Activated CD4-positive, alpha-beta memory T cell treated with anti-CD3 and anti-CD28 coated beads for 36 hours (primary cell): Measurements from ENCODE around the gene CALHM4. TPM values are rescaled to one million over a fixed set of nuclear protein-coding genes. Genes with fewer than 3 reads are reported as not detected.

ENCODE experiments used
- CTCF ChIA-PET: fragments of 350-600 bp; sonication (Branson Sonifier 250); formaldehyde crosslinking; loops from one replicate; lab custom pipeline; 2021; ENCODE audit warnings: antibody characterized with exemption, inconsistent platforms; lab: Charles Lee
- POLR2A ChIA-PET: fragments of 350-600 bp; sonication (Branson Sonifier 250); formaldehyde crosslinking; loops from one replicate; lab custom pipeline; 2021; ENCODE audit warnings: antibody characterized with exemption; lab: Charles Lee
- DNase-seq: peaks from one replicate; pipeline ENCODE4 v3.0.0-alpha.2; 2020
- H3K27ac Mint-ChIP-seq: one replicate; pipeline ENCODE4 v1.8.0; 2021; ENCODE audit warnings: mixed read lengths
- H3K27me3 Mint-ChIP-seq: one replicate; pipeline ENCODE4 v1.8.0; 2021; ENCODE audit warnings: mixed read lengths
- H3K36me3 Mint-ChIP-seq: one replicate; pipeline ENCODE4 v1.8.0; 2021; ENCODE audit warnings: mixed read lengths
- H3K4me1 Mint-ChIP-seq: one replicate; pipeline ENCODE4 v1.8.0; 2021; ENCODE audit warnings: low read depth, mixed read lengths
- H3K4me3 Mint-ChIP-seq: one replicate; pipeline ENCODE4 v1.8.0; 2021; ENCODE audit warnings: mild to moderate bottlenecking, mixed read lengths
- H3K9me3 Mint-ChIP-seq: one replicate; pipeline ENCODE4 v1.8.0; 2021; ENCODE audit warnings: mixed read lengths
- intact Hi-C: fragments of 100-400 bp; cut with micrococcal nuclease; formaldehyde crosslinking; loops from one replicate; pipeline ENCODE4 v1.15.1; 2023
- total RNA-seq, 2 experiments: library from RNA; stranded (reverse); gene quantifications; one replicate each; pipeline ENCODE4 v1.2.3, GENCODE V29; 2021

Gene CALHM4
- total RNA-seq, 2 experiments from 2014 or later, result not detected

GRCh38 chr6:116524236-116524635 lies 29.3 kb upstream of the CALHM4 start:
- no peak overlapping the region for H3K4me3 Mint-ChIP-seq
- H3K36me3 Mint-ChIP-seq, result no peaks in the 10 kb centered on the region
- ChIA-PET CTCF (no interaction called here), POLR2A (no interaction called here)
- H3K27ac Mint-ChIP-seq, result no peak overlapping the region
- no peaks in the 10 kb centered on the region for H3K9me3 Mint-ChIP-seq
- intact Hi-C loops, result no loop called here
- H3K27me3 Mint-ChIP-seq, result peaks cover 1% of the 10 kb centered on the region
- no peak for DNase-seq
- H3K4me1 Mint-ChIP-seq, result no peaks in the 10 kb centered on the region

GRCh38 chr6:116528133-116528532 lies 25.4 kb upstream of the CALHM4 start:
- Mint-ChIP-seq H3K4me3 (no peak overlapping the region), H3K4me1 (no peaks in the 10 kb centered on the region), H3K27ac (no peak overlapping the region), H3K9me3 (no peaks in the 10 kb centered on the region), H3K36me3 (no peaks in the 10 kb centered on the region), H3K27me3 (peaks cover 10% of the 10 kb centered on the region)
- POLR2A ChIA-PET, result no interaction called here
- intact Hi-C loops, result no loop called here
- CTCF ChIA-PET, result no interaction called here
- DNase-seq, result no peak

- H3K4me3 Mint-ChIP-seq, result no peak overlapping the region
- POLR2A ChIA-PET, result no interaction called here
- H3K4me1 Mint-ChIP-seq, result no peaks in the 10 kb centered on the region
- H3K9me3 Mint-ChIP-seq, result no peaks in the 10 kb centered on the region
- CTCF ChIA-PET, result interaction anchor here (1.4 kb wide), 1 partner anchor 241 kb away, joined by 14 read pairs; no protein-coding TSS in a partner anchor
- H3K27ac Mint-ChIP-seq, result no peak overlapping the region
- no peak for DNase-seq
- no peaks in the 10 kb centered on the region for H3K36me3 Mint-ChIP-seq
- intact Hi-C loops, result no loop called here
- peaks cover 11% of the 10 kb centered on the region for H3K27me3 Mint-ChIP-seq
Measured at GRCh38 chr6:116528780-116529179, 24.8 kb upstream of the CALHM4 start.

- no peak for DNase-seq
- intact Hi-C loops, result no loop called here
- peaks cover 12% of the 10 kb centered on the region for H3K27me3 Mint-ChIP-seq
Measured at GRCh38 chr6:116529466-116530290, 23.9 kb upstream of the CALHM4 start.

GRCh38 chr6:116530436-116530835 lies 23.1 kb upstream of the CALHM4 start:
- ChIA-PET POLR2A (no interaction called here), CTCF (interaction anchor here (1.2 kb wide), 1 partner anchor 243 kb away, joined by 4 read pairs; no protein-coding TSS in a partner anchor)
- Mint-ChIP-seq H3K27ac (no peak overlapping the region), H3K9me3 (no peaks in the 10 kb centered on the region), H3K4me3 (no peak overlapping the region), H3K27me3 (peaks cover 12% of the 10 kb centered on the region), H3K4me1 (no peaks in the 10 kb centered on the region), H3K36me3 (no peaks in the 10 kb centered on the region)
- intact Hi-C loops, result no loop called here
- DNase-seq, result no peak

More at GRCh38 chr6:116529466-116530290, 23.9 kb upstream of the CALHM4 start:
- no peaks in the 10 kb centered on the region for H3K9me3 Mint-ChIP-seq
- ChIA-PET POLR2A (no interaction called here), CTCF (interaction anchor here (1.2 to 1.4 kb wide), 2 partner anchors 242 kb away, joined by 4 to 14 read pairs; no protein-coding TSS in a partner anchor)
- no peaks in the 10 kb centered on the region for H3K4me1 Mint-ChIP-seq
- H3K36me3 Mint-ChIP-seq, result no peaks in the 10 kb centered on the region
- H3K27ac Mint-ChIP-seq, result no peak overlapping the region
- H3K4me3 Mint-ChIP-seq, result no peak overlapping the region

- no peaks in the 10 kb centered on the region for H3K4me1 Mint-ChIP-seq
- intact Hi-C loops, result loop anchor here (1.0 to 2.0 kb wide), 4 partner anchors 88 to 315 kb away; no protein-coding TSS in a partner anchor
- peak; percentile 64 for DNase-seq
- CTCF ChIA-PET, result interaction anchor here (0.6 to 4.5 kb wide), 10 partner anchors 9 to 313 kb away, joined by 3 to 82 read pairs (median 4); partner anchors contain the start of genes TRAPPC3L and TSPYL1
- H3K4me3 Mint-ChIP-seq, result no peak overlapping the region
- H3K9me3 Mint-ChIP-seq, result no peaks in the 10 kb centered on the region
- POLR2A ChIA-PET, result no interaction called here
- H3K27ac Mint-ChIP-seq, result no peak overlapping the region
- no peaks in the 10 kb centered on the region for H3K36me3 Mint-ChIP-seq
- peaks cover 12% of the 10 kb centered on the region for H3K27me3 Mint-ChIP-seq
Measured at GRCh38 chr6:116531675-116532570, 21.6 kb upstream of the CALHM4 start.

- H3K27ac Mint-ChIP-seq, result no peak overlapping the region
- H3K4me1 Mint-ChIP-seq, result no peaks in the 10 kb centered on the region
- peaks cover 12% of the 10 kb centered on the region for H3K27me3 Mint-ChIP-seq
- H3K4me3 Mint-ChIP-seq, result no peak overlapping the region
- H3K36me3 Mint-ChIP-seq, result no peaks in the 10 kb centered on the region
- ChIA-PET CTCF (interaction anchor here (0.7 to 4.5 kb wide), 19 partner anchors 10 to 316 kb away, joined by 3 to 82 read pairs (median 8); partner anchors contain the start of genes DSE, RWDD1 and TSPYL1), POLR2A (no interaction called here)
- no peaks in the 10 kb centered on the region for H3K9me3 Mint-ChIP-seq
- intact Hi-C loops, result loop anchor here (2.0 kb wide), 1 partner anchor 317 kb away; no protein-coding TSS in a partner anchor
- DNase-seq, result no peak
Measured at GRCh38 chr6:116533233-116533957, 20.2 kb upstream of the CALHM4 start.

GRCh38 chr6:116535109-116535508 lies 18.4 kb upstream of the CALHM4 start:
- no peak overlapping the region for H3K4me3 Mint-ChIP-seq
- H3K27ac Mint-ChIP-seq, result no peak overlapping the region
- no peaks in the 10 kb centered on the region for H3K36me3 Mint-ChIP-seq
- H3K27me3 Mint-ChIP-seq, result peaks cover 12% of the 10 kb centered on the region
- no peak for DNase-seq
- no peaks in the 10 kb centered on the region for H3K4me1 Mint-ChIP-seq
- intact Hi-C loops, result no loop called here
- CTCF ChIA-PET, result interaction anchor here (0.9 to 4.5 kb wide), 21 partner anchors 8 to 317 kb away, joined by 3 to 82 read pairs (median 7); partner anchors contain the start of genes CALHM4 and RWDD1
- POLR2A ChIA-PET, result no interaction called here
- no peaks in the 10 kb centered on the region for H3K9me3 Mint-ChIP-seq

- Mint-ChIP-seq H3K27me3 (peaks cover 20% of the 10 kb centered on the region), H3K4me3 (no peak overlapping the region), H3K36me3 (no peaks in the 10 kb centered on the region), H3K4me1 (no peaks in the 10 kb centered on the region), H3K27ac (no peak overlapping the region), H3K9me3 (no peaks in the 10 kb centered on the region)
- no peak for DNase-seq
- POLR2A ChIA-PET, result no interaction called here
- CTCF ChIA-PET, result interaction anchor here (1.0 to 4.5 kb wide), 8 partner anchors 11 to 269 kb away, joined by 3 to 82 read pairs (median 14); partner anchors contain the start of gene RWDD1
- intact Hi-C loops, result loop anchor here (1.0 kb wide), 3 partner anchors 25 to 311 kb away; no protein-coding TSS in a partner anchor
Measured at GRCh38 chr6:116536216-116536621, 17.3 kb upstream of the CALHM4 start.

GRCh38 chr6:116542426-116542825 lies 11.1 kb upstream of the CALHM4 start:
- no peak overlapping the region for H3K27ac Mint-ChIP-seq
- H3K4me3 Mint-ChIP-seq, result no peak overlapping the region
- intact Hi-C loops, result no loop called here
- H3K36me3 Mint-ChIP-seq, result no peaks in the 10 kb centered on the region
- no peak for DNase-seq
- H3K27me3 Mint-ChIP-seq, result peaks cover 15% of the 10 kb centered on the region
- H3K9me3 Mint-ChIP-seq, result no peaks in the 10 kb centered on the region
- ChIA-PET CTCF (interaction anchor here (1.3 to 4.2 kb wide), 6 partner anchors 8 to 254 kb away, joined by 3 to 27 read pairs (median 8); no protein-coding TSS in a partner anchor), POLR2A (no interaction called here)
- H3K4me1 Mint-ChIP-seq, result no peaks in the 10 kb centered on the region

- Mint-ChIP-seq H3K36me3 (no peaks in the 10 kb centered on the region), H3K27ac (no peak overlapping the region), H3K4me1 (no peaks in the 10 kb centered on the region), H3K4me3 (no peak overlapping the region), H3K9me3 (no peaks in the 10 kb centered on the region), H3K27me3 (peaks cover 15% of the 10 kb centered on the region)
- intact Hi-C loops, result no loop called here
- CTCF ChIA-PET, result interaction anchor here (1.3 to 4.2 kb wide), 4 partner anchors 9 to 20 kb away, joined by 3 to 27 read pairs (median 9); no protein-coding TSS in a partner anchor
- no peak for DNase-seq
- POLR2A ChIA-PET, result no interaction called here
Measured at GRCh38 chr6:116543149-116543548, 10.4 kb upstream of the CALHM4 start.
